Measurements from ENCODE around the gene TROAP.

Gene TROAP, protein sequence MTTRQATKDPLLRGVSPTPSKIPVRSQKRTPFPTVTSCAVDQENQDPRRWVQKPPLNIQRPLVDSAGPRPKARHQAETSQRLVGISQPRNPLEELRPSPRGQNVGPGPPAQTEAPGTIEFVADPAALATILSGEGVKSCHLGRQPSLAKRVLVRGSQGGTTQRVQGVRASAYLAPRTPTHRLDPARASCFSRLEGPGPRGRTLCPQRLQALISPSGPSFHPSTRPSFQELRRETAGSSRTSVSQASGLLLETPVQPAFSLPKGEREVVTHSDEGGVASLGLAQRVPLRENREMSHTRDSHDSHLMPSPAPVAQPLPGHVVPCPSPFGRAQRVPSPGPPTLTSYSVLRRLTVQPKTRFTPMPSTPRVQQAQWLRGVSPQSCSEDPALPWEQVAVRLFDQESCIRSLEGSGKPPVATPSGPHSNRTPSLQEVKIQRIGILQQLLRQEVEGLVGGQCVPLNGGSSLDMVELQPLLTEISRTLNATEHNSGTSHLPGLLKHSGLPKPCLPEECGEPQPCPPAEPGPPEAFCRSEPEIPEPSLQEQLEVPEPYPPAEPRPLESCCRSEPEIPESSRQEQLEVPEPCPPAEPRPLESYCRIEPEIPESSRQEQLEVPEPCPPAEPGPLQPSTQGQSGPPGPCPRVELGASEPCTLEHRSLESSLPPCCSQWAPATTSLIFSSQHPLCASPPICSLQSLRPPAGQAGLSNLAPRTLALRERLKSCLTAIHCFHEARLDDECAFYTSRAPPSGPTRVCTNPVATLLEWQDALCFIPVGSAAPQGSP

GRCh38 chr12:49322708-49323523 is at the start of gene TROAP:
Gene TROAP (plus strand): TSS chr12:49323255. CDS start chr12:49323609, 354 bp downstream.
- peak; percentile 98 for DNase-seq (ENCODE audit: low spot score)
- TF ChIP-seq, protein P1, sequence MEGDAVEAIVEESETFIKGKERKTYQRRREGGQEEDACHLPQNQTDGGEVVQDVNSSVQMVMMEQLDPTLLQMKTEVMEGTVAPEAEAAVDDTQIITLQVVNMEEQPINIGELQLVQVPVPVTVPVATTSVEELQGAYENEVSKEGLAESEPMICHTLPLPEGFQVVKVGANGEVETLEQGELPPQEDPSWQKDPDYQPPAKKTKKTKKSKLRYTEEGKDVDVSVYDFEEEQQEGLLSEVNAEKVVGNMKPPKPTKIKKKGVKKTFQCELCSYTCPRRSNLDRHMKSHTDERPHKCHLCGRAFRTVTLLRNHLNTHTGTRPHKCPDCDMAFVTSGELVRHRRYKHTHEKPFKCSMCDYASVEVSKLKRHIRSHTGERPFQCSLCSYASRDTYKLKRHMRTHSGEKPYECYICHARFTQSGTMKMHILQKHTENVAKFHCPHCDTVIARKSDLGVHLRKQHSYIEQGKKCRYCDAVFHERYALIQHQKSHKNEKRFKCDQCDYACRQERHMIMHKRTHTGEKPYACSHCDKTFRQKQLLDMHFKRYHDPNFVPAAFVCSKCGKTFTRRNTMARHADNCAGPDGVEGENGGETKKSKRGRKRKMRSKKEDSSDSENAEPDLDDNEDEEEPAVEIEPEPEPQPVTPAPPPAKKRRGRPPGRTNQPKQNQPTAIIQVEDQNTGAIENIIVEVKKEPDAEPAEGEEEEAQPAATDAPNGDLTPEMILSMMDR (IDR thresholded peaks at IDR 0.05; ENCODE audit: extremely low read depth, insufficient read depth, missing control alignments): no peak
- in situ Hi-C loops (cut with MboI; ENCODE audit: low pct_unique_long_range_greater_than_20kb, low sequenced_read_pairs, unreplicated experiment): no loop called here

DNA sequence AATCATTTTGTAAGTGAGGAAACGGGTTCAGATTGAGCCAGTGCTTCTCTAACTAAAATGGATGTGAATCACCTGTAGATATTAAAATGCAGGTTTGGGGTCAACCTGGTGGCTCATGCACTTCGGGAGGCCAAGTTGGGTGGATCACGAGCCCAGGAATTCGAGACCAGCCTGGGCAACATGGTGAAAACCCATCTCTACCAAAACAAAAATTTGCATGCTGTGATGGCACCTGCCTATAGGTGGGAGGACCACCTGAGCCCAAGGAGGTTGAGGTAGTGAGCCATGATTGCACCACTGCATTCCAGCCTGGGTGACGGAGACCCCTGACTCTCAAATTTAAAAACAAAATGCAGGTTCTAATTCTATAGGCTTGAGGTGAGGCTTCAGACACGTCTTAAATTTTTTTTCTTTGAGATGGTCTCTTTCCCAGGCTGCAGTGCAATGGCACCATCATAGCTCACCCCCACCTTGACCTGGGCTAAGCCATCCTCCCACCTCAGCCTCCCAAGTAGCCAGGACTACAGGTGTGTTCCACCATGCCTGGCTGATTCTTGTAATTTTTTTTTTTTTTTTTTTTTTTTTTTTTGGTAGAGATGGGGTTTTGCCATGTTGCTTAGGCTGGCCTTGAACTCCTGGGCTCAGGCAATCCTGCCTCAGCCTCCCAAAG is 49.2 kb upstream of the TROAP start:
- TF ChIP-seq, protein P1 (IDR thresholded peaks at IDR 0.05; ENCODE audit: extremely low read depth, insufficient read depth, missing control alignments): no peak
- DNase-seq (ENCODE audit: low spot score): no peak
- in situ Hi-C loops (cut with MboI; ENCODE audit: low pct_unique_long_range_greater_than_20kb, low sequenced_read_pairs, unreplicated experiment): no loop called here

DNA sequence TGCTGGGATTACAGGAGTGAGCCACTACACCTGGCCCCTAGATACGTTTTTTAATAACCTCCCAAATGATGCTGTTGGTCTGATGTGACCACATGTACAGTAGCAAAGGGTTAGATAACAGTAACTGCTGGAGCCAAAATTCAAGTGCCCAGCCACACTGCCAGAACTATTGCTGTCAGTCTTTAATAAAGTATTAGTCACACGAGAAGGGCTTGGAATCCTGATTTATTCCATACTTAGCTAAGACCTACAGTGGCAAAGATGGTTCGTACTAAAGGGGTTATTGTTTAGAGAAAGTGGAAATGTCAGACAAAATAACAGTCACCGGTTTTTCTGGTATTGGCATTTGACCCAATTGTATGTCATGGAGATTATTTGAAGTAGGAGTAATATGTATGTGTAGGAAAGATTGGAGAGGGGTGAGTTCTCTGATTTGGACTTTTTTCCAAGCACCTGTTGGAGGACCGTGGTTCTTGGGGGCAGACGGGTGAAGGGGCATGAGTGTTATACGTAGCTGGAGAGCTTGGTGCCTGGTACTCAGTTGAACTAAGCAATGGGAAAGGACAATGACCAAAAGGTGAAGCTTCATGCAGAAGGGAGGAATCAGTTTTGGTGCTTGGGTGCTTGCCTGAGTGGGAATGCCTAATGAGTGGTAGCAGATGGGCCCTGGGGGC is 48.5 kb upstream of the TROAP start:
- DNase-seq (ENCODE audit: low spot score): no peak
- TF ChIP-seq, protein P1 (IDR thresholded peaks at IDR 0.05; ENCODE audit: extremely low read depth, insufficient read depth, missing control alignments): no peak
- in situ Hi-C loops (cut with MboI; ENCODE audit: low pct_unique_long_range_greater_than_20kb, low sequenced_read_pairs, unreplicated experiment): no loop called here

DNA sequence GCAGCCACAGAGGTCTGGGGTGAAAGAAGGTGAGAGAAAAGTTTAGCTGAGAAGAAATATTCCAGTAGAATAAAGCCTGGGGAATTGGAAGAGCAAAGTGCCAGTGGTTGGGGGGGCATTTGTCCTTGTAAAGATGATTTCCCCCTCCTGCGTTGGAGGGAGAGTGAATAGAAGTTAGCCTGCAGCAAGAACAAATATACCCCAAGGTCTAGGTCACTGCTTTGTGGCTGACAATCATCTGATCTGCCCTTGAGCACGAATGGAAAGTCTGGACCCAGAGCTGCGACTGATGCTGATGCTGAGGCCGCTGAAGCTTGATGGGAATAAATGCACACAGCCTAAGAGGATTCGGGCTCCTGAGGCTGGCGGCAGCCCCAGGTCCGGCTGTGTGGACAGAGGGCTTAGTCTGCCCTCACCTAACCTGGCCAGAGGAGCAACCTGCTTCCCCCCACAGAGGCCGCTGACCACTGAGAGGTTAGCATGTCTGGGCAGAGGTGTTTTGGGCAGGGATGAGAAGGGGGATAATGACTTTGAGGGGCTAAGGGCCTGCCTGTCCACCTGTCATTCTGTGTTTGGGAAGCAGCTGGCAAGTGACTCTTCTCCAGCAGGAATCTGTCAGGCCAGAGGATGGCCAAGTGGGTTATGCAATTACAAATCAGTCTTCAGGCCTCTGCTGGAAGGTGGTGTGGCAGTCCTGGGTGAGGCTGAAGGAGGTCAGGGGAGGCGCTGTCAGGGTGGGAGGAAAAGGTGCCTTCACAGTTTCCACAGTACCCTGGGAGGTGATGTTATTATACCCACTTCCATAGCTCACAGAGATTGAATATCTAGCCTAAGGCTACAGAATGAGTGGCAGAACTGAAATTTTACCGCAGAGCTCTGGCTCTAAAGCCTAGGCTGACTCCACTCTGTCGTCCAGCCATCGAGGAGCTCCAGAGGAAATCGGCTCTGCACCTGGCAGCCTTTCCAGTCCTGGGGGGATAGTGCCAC is 46.5 kb upstream of the TROAP start:
- TF ChIP-seq, protein P1 (IDR thresholded peaks at IDR 0.05; ENCODE audit: extremely low read depth, insufficient read depth, missing control alignments): no peak
- DNase-seq (ENCODE audit: low spot score): no peak
- in situ Hi-C loops (cut with MboI; ENCODE audit: low pct_unique_long_range_greater_than_20kb, low sequenced_read_pairs, unreplicated experiment): no loop called here

- in situ Hi-C loops (cut with MboI; ENCODE audit: low pct_unique_long_range_greater_than_20kb, low sequenced_read_pairs, unreplicated experiment): no loop called here
- no peak for DNase-seq (ENCODE audit: low spot score)
- TF ChIP-seq, protein P1 (IDR thresholded peaks at IDR 0.05; ENCODE audit: extremely low read depth, insufficient read depth, missing control alignments): no peak
Observed at GRCh38 chr12:49277466-49277865, 45.6 kb upstream of the TROAP start.
